Parathyroid adenoma (tissue), 2 donors: ENCODE measurements around the gene SAMD9L.
A peak's percentile ranks its signal among the peaks of the same experiment; 100 is the strongest.

Source experiments
- H2AFZ ChIP-seq: fragments of 300-600 bp; sonication (generic); one replicate; pipeline ENCODE4 v1.7.0; 2017; ENCODE audit warnings: antibody characterized with exemption, mild to moderate bottlenecking
- H3K27ac ChIP-seq: fragments of 300-600 bp; sonication (generic); one replicate; pipeline ENCODE4 v1.7.0; 2017
- H3K27me3 ChIP-seq: fragments of 300-600 bp; sonication (generic); one replicate; pipeline ENCODE4 v1.7.0; 2017; ENCODE audit warnings: low read length; ENCODE audit not compliant: control insufficient read depth, insufficient read depth
- H3K36me3 ChIP-seq: fragments of 300-600 bp; sonication (generic); one replicate; pipeline ENCODE4 v1.7.0; 2017; ENCODE audit warnings: low read length; ENCODE audit not compliant: control insufficient read depth, insufficient read depth
- H3K4me1 ChIP-seq: fragments of 300-600 bp; sonication (generic); one replicate; pipeline ENCODE4 v1.7.0; 2017; ENCODE audit warnings: control low read depth
- H3K4me2 ChIP-seq: fragments of 300-600 bp; sonication (generic); one replicate; pipeline ENCODE4 v1.7.0; 2017; ENCODE audit warnings: low read length
- H3K4me3 ChIP-seq: fragments of 300-600 bp; sonication (generic); one replicate; pipeline ENCODE4 v1.7.0; 2017; ENCODE audit warnings: low read depth, low read length
- H3K79me2 ChIP-seq: fragments of 300-600 bp; sonication (generic); one replicate; pipeline ENCODE4 v1.7.0; 2017; ENCODE audit warnings: control low read depth
- H3K9ac ChIP-seq: fragments of 300-600 bp; sonication (generic); one replicate; pipeline ENCODE4 v1.7.0; 2017; ENCODE audit warnings: mild to moderate bottlenecking
- H3K9me3 ChIP-seq: fragments of 300-600 bp; sonication (generic); one replicate; pipeline ENCODE4 v1.7.0; 2017; ENCODE audit warnings: low read length; ENCODE audit not compliant: control insufficient read depth
- TF ChIP-seq, protein P1 (sequence below): fragments of 300-600 bp; sonication (generic); IDR thresholded peaks from one replicate; pipeline ENCODE4 v1.7.0; 2017; ENCODE audit warnings: antibody characterized with exemption, mild to moderate bottlenecking
- donor health status: primary hyperparathyroidism.

The SAMD9L gene

GRCh38 chr7:93148144-93148543, at the start of gene SAMD9L:
Gene SAMD9L (minus strand): TSS chr7:93148385. CDS start chr7:93135971, 12,414 bp downstream.
- Histone ChIP-seq H3K79me2 (no peaks in the 10 kb centered on the region), H3K4me3 (peak within 1 kb of the TSS; percentile 52), H3K36me3 (no peaks in the 10 kb centered on the region), H3K4me2 (peak within 1 kb of the TSS; percentile 36), H3K9me3 (no peaks in the 10 kb centered on the region), H3K9ac (no peak within 1 kb of the TSS), H3K27ac (no peak within 1 kb of the TSS), H3K4me1 (no peaks in the 10 kb centered on the region), H3K27me3 (no peaks in the 10 kb centered on the region), H2AFZ (peak within 1 kb of the TSS; percentile 18)
- TF ChIP-seq, protein P1, sequence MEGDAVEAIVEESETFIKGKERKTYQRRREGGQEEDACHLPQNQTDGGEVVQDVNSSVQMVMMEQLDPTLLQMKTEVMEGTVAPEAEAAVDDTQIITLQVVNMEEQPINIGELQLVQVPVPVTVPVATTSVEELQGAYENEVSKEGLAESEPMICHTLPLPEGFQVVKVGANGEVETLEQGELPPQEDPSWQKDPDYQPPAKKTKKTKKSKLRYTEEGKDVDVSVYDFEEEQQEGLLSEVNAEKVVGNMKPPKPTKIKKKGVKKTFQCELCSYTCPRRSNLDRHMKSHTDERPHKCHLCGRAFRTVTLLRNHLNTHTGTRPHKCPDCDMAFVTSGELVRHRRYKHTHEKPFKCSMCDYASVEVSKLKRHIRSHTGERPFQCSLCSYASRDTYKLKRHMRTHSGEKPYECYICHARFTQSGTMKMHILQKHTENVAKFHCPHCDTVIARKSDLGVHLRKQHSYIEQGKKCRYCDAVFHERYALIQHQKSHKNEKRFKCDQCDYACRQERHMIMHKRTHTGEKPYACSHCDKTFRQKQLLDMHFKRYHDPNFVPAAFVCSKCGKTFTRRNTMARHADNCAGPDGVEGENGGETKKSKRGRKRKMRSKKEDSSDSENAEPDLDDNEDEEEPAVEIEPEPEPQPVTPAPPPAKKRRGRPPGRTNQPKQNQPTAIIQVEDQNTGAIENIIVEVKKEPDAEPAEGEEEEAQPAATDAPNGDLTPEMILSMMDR = no peak

- H3K9ac ChIP-seq = no peak overlapping the region
These were observed 48.2 kb upstream of the SAMD9L start for GRCh38 chr7:93196336-93196735.

DNA sequence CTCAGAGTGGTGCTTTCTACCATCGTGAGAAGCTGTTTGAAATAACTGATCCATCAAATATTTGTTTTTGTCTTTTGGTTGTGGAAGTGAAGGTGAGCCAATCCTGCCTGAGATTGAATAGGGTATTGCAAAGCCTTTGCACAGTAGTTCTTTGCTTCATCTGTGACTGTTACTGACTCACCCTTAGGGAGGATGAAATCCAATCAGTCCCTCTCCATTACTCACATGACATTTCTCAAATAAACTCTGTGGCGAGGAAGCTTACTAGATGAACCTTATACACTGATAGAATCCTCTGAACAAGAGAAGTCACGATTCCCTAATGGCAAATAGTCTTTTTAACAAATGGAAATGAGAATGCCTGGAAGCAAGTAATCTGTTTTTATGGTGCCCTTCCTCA, 46.2 kb upstream of the SAMD9L start:
- Histone ChIP-seq H3K9me3 (no peaks in the 10 kb centered on the region), H3K9ac (no peak overlapping the region), H3K4me2 (no peak overlapping the region), H3K4me1 (no peaks in the 10 kb centered on the region), H3K36me3 (no peaks in the 10 kb centered on the region), H3K4me3 (no peak overlapping the region), H2AFZ (no peak overlapping the region), H3K27me3 (no peaks in the 10 kb centered on the region), H3K79me2 (no peaks in the 10 kb centered on the region), H3K27ac (no peak overlapping the region)
- TF ChIP-seq, protein P1 = no peak

More at GRCh38 chr7:93196336-93196735, 48.2 kb upstream of the SAMD9L start:
- H2AFZ ChIP-seq = no peak overlapping the region
- H3K36me3 ChIP-seq = no peaks in the 10 kb centered on the region
- no peaks in the 10 kb centered on the region for H3K4me1 ChIP-seq
- no peak overlapping the region for H3K4me3 ChIP-seq
- TF ChIP-seq, protein P1 = no peak
- no peak overlapping the region for H3K4me2 ChIP-seq
- H3K9me3 ChIP-seq = no peaks in the 10 kb centered on the region
- H3K27ac ChIP-seq = no peak overlapping the region
- H3K27me3 ChIP-seq = no peaks in the 10 kb centered on the region
- H3K79me2 ChIP-seq = no peaks in the 10 kb centered on the region

GRCh38 chr7:93188870-93189634, 40.9 kb upstream of the SAMD9L start:
- Histone ChIP-seq H2AFZ (no peak overlapping the region), H3K9ac (no peak overlapping the region), H3K4me2 (no peak overlapping the region)

More at GRCh38 chr7:93188870-93189634, 40.9 kb upstream of the SAMD9L start:
- Histone ChIP-seq H3K79me2 (no peaks in the 10 kb centered on the region), H3K27me3 (no peaks in the 10 kb centered on the region), H3K4me3 (no peak overlapping the region), H3K36me3 (no peaks in the 10 kb centered on the region), H3K4me1 (no peaks in the 10 kb centered on the region), H3K9me3 (no peaks in the 10 kb centered on the region), H3K27ac (no peak overlapping the region)
- TF ChIP-seq, protein P1 = no peak
